Ishikawa (cell line): ENCODE data around the gene FOSL1.

Experiments used
- CEBPB ChIP-seq: IDR thresholded peaks from 2 replicates; pipeline ENCODE4 v1.6.1; 2012
- CREB1 ChIP-seq: IDR thresholded peaks from 2 replicates; pipeline ENCODE4 v1.6.1; 2012; ENCODE audit warnings: low read depth
- EGR1 ChIP-seq: IDR thresholded peaks from 2 replicates; pipeline ENCODE4 v1.6.1; 2012
- EP300 ChIP-seq: IDR thresholded peaks from 2 replicates; pipeline ENCODE4 v1.6.1; 2012; ENCODE audit warnings: borderline replicate concordance
- FOXM1 ChIP-seq: IDR thresholded peaks from 2 replicates; pipeline ENCODE4 v1.6.1; 2012; ENCODE audit warnings: low read depth, borderline replicate concordance
- NFIC ChIP-seq: IDR thresholded peaks from 2 replicates; pipeline ENCODE4 v1.6.1; 2012
- RAD21 ChIP-seq: IDR thresholded peaks from 2 replicates; pipeline ENCODE4 v1.6.1; 2012; ENCODE audit warnings: low read depth
- TAF1 ChIP-seq: IDR thresholded peaks from 2 replicates; pipeline ENCODE4 v1.6.1; 2012; ENCODE audit warnings: low read depth, mild to moderate bottlenecking
- TCF12 ChIP-seq: IDR thresholded peaks from 2 replicates; pipeline ENCODE4 v1.6.1; 2012; ENCODE audit warnings: low read depth
- TEAD4 ChIP-seq: IDR thresholded peaks from 2 replicates; pipeline ENCODE4 v1.6.1; 2012
- YY1 ChIP-seq: IDR thresholded peaks from 2 replicates; pipeline ENCODE4 v1.6.1; 2012; ENCODE audit warnings: low read depth
- ZBTB7A ChIP-seq: IDR thresholded peaks from 2 replicates; pipeline ENCODE4 v1.6.1; 2012; ENCODE audit warnings: low read depth
- TF ChIP-seq, protein P1 (sequence below): IDR thresholded peaks from 2 replicates; pipeline ENCODE4 v1.6.1; 2012
- TF ChIP-seq, protein P2 (sequence below): IDR thresholded peaks from 2 replicates; pipeline ENCODE4 v1.6.1; 2012
- TF ChIP-seq, protein P3 (sequence below): IDR thresholded peaks from 2 replicates; pipeline ENCODE4 v1.6.1; 2012; ENCODE audit warnings: low read depth, mild to moderate bottlenecking

FOSL1 gene

DNA sequence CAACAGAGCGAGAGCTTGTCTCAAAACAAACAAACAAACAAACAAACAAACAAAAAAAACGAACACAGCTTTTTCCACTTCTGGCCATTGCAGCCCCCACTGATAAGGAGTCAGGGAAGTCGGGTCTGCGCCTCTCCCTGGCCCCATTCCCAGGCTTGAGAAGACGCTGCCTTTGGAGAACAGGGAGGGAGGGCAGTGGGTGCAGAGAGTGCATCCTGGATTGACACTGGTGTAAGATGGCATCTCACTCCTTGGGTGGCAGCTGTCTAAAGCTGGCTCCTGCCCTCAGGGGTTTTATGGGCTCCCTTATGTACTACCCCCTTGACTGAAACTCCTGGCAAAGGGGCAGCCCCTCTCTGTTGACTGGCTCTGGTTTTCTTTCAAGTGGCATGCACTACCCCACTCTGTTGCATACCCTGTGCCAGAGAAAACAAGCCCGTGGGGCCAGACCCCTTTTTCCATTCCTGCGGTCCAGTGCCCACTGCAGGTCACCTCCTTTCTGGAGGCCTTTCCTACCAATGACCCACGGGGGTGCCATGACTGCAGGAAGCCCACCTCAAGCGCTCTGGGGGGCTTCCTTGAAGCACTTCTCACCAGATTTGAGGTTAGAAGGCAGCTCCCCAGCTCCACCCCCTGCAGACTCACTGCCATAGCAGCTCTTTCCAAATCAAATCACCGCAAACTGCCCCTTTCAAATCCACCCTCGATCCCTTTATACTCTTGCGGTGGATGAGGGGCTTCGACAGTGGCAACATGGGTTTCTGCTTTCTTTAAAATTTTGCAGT, 31.8 kb upstream of the FOSL1 start:
- no peak for TF ChIP-seq FOXM1
- TF ChIP-seq, protein P1, sequence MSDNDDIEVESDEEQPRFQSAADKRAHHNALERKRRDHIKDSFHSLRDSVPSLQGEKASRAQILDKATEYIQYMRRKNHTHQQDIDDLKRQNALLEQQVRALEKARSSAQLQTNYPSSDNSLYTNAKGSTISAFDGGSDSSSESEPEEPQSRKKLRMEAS, result no peak
- TF ChIP-seq, protein P2, sequence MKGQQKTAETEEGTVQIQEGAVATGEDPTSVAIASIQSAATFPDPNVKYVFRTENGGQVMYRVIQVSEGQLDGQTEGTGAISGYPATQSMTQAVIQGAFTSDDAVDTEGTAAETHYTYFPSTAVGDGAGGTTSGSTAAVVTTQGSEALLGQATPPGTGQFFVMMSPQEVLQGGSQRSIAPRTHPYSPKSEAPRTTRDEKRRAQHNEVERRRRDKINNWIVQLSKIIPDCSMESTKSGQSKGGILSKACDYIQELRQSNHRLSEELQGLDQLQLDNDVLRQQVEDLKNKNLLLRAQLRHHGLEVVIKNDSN, result no peak
- TF ChIP-seq EP300, result no peak
- no peak for TF ChIP-seq ZBTB7A
- no peak for TF ChIP-seq CREB1
- no peak for TF ChIP-seq NFIC
- no peak for TF ChIP-seq TEAD4
- no peak for TF ChIP-seq YY1
- TF ChIP-seq TAF1, result no peak
- TF ChIP-seq, protein P3, sequence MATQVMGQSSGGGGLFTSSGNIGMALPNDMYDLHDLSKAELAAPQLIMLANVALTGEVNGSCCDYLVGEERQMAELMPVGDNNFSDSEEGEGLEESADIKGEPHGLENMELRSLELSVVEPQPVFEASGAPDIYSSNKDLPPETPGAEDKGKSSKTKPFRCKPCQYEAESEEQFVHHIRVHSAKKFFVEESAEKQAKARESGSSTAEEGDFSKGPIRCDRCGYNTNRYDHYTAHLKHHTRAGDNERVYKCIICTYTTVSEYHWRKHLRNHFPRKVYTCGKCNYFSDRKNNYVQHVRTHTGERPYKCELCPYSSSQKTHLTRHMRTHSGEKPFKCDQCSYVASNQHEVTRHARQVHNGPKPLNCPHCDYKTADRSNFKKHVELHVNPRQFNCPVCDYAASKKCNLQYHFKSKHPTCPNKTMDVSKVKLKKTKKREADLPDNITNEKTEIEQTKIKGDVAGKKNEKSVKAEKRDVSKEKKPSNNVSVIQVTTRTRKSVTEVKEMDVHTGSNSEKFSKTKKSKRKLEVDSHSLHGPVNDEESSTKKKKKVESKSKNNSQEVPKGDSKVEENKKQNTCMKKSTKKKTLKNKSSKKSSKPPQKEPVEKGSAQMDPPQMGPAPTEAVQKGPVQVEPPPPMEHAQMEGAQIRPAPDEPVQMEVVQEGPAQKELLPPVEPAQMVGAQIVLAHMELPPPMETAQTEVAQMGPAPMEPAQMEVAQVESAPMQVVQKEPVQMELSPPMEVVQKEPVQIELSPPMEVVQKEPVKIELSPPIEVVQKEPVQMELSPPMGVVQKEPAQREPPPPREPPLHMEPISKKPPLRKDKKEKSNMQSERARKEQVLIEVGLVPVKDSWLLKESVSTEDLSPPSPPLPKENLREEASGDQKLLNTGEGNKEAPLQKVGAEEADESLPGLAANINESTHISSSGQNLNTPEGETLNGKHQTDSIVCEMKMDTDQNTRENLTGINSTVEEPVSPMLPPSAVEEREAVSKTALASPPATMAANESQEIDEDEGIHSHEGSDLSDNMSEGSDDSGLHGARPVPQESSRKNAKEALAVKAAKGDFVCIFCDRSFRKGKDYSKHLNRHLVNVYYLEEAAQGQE, result no peak
- no peak for TF ChIP-seq CEBPB
- no peak for TF ChIP-seq EGR1
- TF ChIP-seq RAD21, result no peak
- TF ChIP-seq TCF12, result no peak

DNA sequence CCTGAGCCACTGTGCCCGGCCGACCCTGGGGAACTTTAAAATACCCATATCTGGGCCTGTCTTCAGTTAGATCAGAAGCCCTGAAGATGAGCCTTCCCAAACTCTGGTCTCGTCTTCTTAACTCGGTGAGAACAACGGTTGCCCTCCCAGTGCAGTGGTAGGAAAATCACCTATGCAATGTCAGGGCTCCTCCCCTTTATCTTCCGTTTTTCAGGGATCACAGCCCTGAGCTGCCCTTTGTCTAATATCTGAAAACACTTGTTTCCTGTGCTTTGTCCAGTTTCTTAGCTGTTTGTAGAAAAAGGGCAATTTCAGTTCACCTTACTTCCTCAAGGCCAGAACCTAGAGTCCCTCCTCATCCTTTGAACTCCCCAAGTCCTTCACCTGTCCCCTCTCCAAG, 28.5 kb upstream of the FOSL1 start:
- TF ChIP-seq TCF12, result no peak
- TF ChIP-seq EGR1, result no peak
- TF ChIP-seq CEBPB, result no peak
- no peak for TF ChIP-seq CREB1
- no peak for TF ChIP-seq EP300
- no peak for TF ChIP-seq TEAD4
- no peak for TF ChIP-seq ZBTB7A
- TF ChIP-seq YY1, result no peak
- TF ChIP-seq RAD21, result no peak
- TF ChIP-seq NFIC, result no peak
- TF ChIP-seq, protein P3, result no peak
- no peak for TF ChIP-seq FOXM1

DNA sequence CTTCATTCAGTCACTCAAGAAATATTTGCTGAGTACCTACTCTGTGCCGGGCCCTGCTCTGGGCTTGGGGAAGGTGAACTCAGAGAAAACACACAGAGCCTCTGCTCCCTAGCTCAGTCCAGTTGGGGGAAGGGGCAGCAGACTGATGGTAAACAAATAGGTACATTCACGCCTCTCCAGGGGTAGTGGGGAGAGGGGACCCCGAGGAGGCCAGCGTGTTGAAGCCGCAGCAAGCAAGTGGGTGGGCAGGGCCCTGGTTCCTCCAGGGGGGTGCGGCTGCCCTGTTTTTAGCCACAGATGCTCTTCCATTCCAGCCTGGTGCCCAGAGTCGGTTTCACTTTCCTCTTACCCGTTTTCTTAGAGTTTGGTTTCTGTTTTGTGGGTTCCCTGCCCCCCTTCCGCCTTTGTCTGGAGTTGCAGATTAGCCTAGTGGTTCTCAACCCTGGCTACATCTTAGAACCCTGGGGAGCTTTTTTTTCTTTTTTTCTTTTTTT, 27.8 kb upstream of the FOSL1 start:
- TF ChIP-seq, protein P3, result no peak
- TF ChIP-seq FOXM1, result no peak
- no peak for TF ChIP-seq CEBPB
- TF ChIP-seq RAD21, result no peak
- TF ChIP-seq ZBTB7A, result no peak
- no peak for TF ChIP-seq CREB1
- TF ChIP-seq, protein P1, result no peak
- TF ChIP-seq, protein P2, result no peak
- TF ChIP-seq EP300, result no peak
- TF ChIP-seq TCF12, result no peak
- no peak for TF ChIP-seq TEAD4
- TF ChIP-seq EGR1, result no peak
- no peak for TF ChIP-seq YY1
- no peak for TF ChIP-seq TAF1
- TF ChIP-seq NFIC, result no peak

DNA sequence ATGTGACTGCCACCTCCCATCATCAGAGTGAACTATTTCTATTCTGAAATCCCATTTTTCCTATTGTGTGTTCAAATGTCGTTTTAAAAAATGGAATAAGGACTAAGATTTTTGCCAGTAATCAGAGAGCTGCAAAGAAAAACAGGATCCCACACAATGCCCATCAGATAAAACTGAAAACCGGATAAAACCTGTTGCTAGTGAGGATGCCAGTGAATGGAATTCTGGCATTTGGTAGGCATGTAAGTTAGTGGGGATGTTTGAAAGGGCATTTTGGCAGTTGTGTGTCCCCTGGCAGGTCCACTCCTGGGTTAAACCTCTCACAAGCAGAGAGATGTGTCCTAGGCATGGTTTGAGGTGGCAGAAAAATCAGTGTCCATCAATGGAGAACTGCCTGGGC, 25.2 kb upstream of the FOSL1 start:
- TF ChIP-seq, protein P3, result no peak
- TF ChIP-seq, protein P2, result no peak
- TF ChIP-seq RAD21 (no peak), CREB1 (no peak), NFIC (no peak), YY1 (no peak), TCF12 (no peak), TAF1 (no peak), ZBTB7A (no peak), TEAD4 (no peak), EP300 (no peak), EGR1 (no peak)
- TF ChIP-seq, protein P1, result no peak
